HG02623 (cell line): ENCODE results near the gene PCDHB14.
"Not testable (repeated sequence)": the region's sequence is repeated elsewhere in the genome, so short reads cannot be mapped to it uniquely, and the experiment has no call there.

Source experiments
- ATAC-seq: cut with Tn5 transposase; IDR thresholded peaks from one replicate; pipeline ENCODE4 v1.9.1; 2021; ENCODE audit warnings: moderate library complexity; ENCODE audit not compliant: unreplicated experiment

PCDHB14 gene

GRCh38 chr5:141208478-141208877 lies 14.7 kb upstream of the PCDHB14 start, which contains the start of gene PCDHB12:
Gene PCDHB12 (plus strand): TSS chr5:141208719. CDS start chr5:141208908, 189 bp downstream.
- ATAC-seq, result no peak

DNA sequence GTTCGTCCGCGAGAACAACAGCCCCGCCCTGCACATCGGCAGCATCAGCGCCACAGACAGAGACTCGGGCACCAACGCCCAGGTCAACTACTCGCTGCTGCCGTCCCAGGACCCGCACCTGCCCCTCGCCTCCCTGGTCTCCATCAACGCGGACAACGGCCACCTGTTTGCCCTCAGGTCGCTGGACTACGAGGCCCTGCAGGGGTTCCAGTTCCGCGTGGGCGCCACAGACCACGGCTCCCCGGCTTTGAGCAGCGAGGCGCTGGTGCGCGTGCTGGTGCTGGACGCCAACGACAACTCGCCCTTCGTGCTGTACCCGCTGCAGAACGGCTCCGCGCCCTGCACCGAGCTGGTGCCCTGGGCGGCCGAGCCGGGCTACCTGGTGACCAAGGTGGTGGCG lies 12.9 kb upstream of the PCDHB14 start:
- ATAC-seq, result not testable (repeated sequence)

DNA sequence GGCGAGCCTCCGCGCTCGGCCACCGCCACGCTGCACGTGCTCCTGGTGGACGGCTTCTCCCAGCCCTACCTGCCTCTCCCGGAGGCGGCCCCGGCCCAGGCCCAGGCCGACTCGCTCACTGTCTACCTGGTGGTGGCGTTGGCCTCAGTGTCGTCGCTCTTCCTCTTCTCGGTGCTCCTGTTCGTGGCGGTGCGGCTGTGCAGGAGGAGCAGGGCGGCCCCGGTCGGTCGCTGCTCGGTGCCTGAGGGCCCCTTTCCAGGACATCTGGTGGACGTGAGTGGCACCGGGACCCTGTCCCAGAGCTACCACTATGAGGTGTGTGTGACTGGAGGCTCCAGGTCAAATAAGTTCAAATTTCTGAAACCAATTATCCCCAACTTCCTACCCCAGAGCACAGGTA lies 12.3 kb upstream of the PCDHB14 start:
- ATAC-seq, result not testable (repeated sequence)

DNA sequence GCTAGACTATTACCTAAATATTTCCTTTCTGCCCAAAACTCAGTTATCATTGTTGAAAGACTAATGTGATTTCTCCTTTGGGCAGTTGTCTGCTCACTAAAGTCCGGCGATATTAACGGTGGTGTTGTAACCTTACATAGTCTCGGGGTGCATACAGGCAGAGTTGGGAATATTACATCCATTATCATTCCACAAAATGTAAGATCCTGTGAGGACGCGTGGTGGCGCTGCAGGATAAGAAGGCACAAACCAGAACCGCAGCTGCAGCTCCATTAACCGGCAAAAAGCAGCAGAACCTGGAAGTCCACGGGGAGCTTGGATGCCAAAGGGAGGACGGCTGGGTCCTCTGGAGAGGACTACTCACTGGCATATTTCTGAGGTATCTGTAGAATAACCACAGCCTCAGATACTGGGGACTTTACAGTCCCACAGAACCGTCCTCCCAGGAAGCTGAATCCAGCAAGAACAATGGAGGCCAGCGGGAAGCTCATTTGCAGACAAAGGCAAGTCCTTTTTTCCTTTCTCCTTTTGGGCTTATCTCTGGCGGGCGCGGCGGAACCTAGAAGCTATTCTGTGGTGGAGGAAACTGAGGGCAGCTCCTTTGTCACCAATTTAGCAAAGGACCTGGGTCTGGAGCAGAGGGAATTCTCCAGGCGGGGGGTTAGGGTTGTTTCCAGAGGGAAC lies 9.3 kb upstream of the PCDHB14 start, which contains the start of gene PCDHB13:
PCDHB13 (plus strand) TSS at position 264 of the 684 bp plus-strand sequence; CDS start at position 469, 205 bp downstream.
- not testable (repeated sequence) for ATAC-seq

- ATAC-seq, result not testable (repeated sequence)
Measured at GRCh38 chr5:141214583-141214982, 8.6 kb upstream of the PCDHB14 start.

DNA sequence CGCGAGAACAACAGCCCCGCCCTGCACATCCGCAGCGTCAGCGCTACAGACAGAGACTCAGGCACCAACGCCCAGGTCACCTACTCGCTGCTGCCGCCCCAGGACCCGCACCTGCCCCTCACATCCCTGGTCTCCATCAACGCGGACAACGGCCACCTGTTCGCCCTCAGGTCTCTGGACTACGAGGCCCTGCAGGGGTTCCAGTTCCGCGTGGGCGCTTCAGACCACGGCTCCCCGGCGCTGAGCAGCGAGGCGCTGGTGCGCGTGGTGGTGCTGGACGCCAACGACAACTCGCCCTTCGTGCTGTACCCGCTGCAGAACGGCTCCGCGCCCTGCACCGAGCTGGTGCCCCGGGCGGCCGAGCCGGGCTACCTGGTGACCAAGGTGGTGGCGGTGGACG lies 7.6 kb upstream of the PCDHB14 start:
- ATAC-seq, result not testable (repeated sequence)

- not testable (repeated sequence) for ATAC-seq
Measured at GRCh38 chr5:141216035-141216434, 7.1 kb upstream of the PCDHB14 start.

GRCh38 chr5:141224844-141225243 lies 1.7 kb downstream of the PCDHB14 start:
- ATAC-seq, result not testable (repeated sequence)

DNA sequence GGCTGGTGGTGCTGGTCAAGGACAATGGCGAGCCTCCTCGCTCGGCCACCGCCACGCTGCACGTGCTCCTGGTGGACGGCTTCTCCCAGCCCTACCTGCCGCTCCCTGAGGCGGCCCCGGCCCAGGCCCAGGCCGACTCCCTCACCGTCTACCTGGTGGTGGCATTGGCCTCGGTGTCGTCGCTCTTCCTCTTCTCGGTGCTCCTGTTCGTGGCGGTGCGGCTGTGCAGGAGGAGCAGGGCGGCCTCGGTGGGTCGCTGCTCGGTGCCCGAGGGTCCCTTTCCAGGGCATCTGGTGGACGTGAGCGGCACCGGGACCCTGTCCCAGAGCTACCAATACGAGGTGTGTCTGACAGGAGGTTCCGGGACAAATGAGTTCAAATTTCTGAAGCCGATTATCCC lies 2.3 kb downstream of the PCDHB14 start:
- not testable (repeated sequence) for ATAC-seq

- no peak for ATAC-seq
Measured at GRCh38 chr5:141234109-141234667, 11.0 kb downstream of the PCDHB14 start.

DNA sequence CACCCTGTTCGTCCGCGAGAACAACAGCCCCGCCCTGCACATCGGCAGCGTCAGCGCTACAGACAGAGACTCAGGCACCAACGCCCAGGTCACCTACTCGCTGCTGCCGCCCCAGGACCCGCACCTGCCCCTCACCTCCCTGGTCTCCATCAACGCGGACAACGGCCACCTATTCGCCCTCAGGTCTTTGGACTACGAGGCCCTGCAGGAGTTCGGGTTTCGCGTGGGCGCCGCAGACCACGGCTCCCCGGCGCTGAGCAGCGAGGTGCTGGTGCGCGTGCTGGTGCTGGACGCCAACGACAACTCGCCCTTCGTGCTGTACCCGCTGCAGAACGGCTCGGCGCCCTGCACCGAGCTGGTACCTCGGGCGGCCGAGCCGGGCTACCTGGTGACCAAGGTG lies 12.8 kb downstream of the PCDHB14 start:
- not testable (repeated sequence) for ATAC-seq

GRCh38 chr5:141236516-141237313 lies 13.6 kb downstream of the PCDHB14 start:
- ATAC-seq, result no peak

DNA sequence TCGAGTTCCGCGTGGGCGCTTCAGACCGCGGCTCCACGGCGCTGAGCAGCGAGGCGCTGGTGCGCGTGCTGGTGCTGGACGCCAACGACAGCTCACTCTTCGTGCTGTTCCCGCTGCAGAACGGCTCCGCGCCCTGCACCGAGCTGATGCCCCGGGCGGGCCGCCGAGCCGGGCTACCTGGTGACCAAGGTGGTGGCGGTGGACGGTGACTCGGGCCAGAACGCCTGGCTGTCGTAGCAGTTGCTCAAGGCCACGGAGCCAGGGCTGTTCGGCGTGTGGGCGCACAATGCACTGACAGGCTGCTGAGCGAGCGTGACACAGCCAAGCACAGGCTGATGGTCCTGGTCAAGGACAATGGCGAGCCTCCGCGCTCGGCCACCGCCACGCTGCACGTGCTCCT lies 18.4 kb downstream of the PCDHB14 start:
- ATAC-seq, result no peak

GRCh38 chr5:141245250-141245717 lies 22.1 kb downstream of the PCDHB14 start, which contains the start of gene PCDHB15:
Gene PCDHB15 (plus strand): TSS chr5:141245395. CDS start chr5:141245579, 184 bp downstream.
- no peak for ATAC-seq

GRCh38 chr5:141246971-141247370 lies 23.8 kb downstream of the PCDHB14 start:
- ATAC-seq, result not testable (repeated sequence)

GRCh38 chr5:141247434-141247833 lies 24.3 kb downstream of the PCDHB14 start:
- ATAC-seq, result not testable (repeated sequence)

GRCh38 chr5:141250576-141250975 lies 27.4 kb downstream of the PCDHB14 start:
- ATAC-seq, result no peak

GRCh38 chr5:141258464-141258863 lies 35.3 kb downstream of the PCDHB14 start:
- ATAC-seq, result no peak

DNA sequence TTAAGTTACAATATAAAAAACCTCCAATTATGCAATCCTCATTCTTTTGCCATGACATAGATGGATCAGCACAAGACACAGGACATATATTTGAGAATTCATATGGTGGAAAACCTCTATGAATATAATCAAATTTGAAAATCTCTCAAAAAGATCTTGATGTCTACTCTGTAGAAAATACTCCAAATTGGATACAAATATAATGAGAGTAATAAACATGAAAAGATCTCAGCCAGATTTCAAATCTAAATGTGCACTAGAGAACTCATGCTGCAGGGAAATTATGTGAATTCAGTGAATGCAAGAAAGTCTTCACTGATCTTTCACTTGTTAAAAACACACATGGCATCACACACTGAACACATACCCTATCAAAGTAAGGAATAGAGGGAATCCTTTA lies 35.8 kb downstream of the PCDHB14 start:
- no peak for ATAC-seq

DNA sequence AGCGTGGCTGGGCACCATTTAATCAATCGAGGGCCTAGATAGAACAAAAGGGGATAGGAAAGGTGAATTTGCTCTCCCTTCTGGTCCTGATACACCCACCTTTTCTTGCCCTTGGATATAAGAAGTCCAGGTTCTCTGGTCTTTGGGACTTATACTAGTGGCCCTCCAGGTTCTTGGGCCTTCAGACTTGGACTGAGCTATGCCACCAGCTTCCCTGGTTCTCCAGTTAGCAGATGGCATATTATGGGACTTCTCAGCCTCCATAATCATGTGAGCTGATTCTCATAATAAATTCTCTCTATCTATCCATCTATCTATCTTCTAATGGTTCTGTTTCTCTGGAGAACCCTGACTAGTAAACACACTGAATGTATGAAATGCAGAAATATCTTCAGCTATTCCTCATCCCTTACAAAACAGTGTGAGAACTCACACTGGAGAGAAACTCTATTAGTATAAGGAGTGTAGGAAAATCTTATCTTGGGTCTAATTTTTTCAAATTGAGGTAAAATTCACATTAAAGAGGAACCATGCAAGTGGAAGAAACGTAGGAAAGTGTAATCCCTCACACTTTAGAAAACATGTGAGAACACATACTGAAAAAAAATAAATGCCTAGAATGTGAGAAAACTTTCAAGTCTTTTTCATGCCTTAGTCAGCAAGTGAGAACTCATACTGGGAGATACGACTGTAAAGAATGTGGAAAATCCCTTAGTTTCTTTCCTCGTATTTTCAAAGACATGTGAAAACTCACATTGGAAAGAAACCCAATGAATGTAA lies 37.5 kb downstream of the PCDHB14 start:
- no peak for ATAC-seq

DNA sequence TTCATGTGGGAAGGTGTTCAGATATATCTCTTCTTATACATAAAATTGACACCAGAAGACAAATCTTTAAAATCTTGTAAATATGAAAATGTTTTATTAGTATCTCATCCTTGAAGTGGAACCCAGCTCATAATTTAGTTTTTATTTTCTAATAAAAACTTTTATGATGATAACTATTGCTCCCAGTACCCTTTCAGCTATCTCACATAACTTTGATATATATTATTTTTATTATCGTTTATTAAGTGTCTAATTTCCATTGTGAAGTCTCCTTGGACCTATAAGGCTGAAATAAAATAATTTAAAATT lies 38.0 kb downstream of the PCDHB14 start:
- ATAC-seq, result no peak
